GM12891 (cell line): ENCODE measurements around the gene CHMP2B.

ENCODE experiments used
- PAX5 ChIP-seq: IDR thresholded peaks from 2 replicates; pipeline ENCODE4 v1.6.1; 2011; ENCODE audit warnings: low read length, moderate library complexity, mild to moderate bottlenecking; ENCODE audit not compliant: insufficient read depth, severe bottlenecking
- POLR2A ChIP-seq: IDR thresholded peaks from 2 replicates; pipeline ENCODE4 v1.6.1; 2011; ENCODE audit warnings: low read depth, low read length, control low read depth
- POLR2AphosphoS5 ChIP-seq: IDR thresholded peaks from 2 replicates; pipeline ENCODE4 v1.6.1; 2011; ENCODE audit warnings: low read depth, low read length, control low read depth
- POU2F2 ChIP-seq: IDR thresholded peaks from 2 replicates; pipeline ENCODE4 v1.6.1; 2011; ENCODE audit warnings: low read depth, mild to moderate bottlenecking, control low read depth, low read length, moderate library complexity

GRCh38 chr3:87298111-87298718, 71.1 kb downstream of the CHMP2B start:
- no peak for TF ChIP-seq PAX5
- no peak for TF ChIP-seq POLR2A
- no peak for TF ChIP-seq POLR2AphosphoS5
- no peak for TF ChIP-seq POU2F2
